Heart left ventricle (tissue), 13 donors: ENCODE results near the gene NR1D1.

Source experiments
- POLR2A ChIP-seq, 2 donors: fragments of 450-650 bp; IDR thresholded peaks; one replicate each; pipeline ENCODE4 v1.6.1; 2017; ENCODE audit warnings: antibody characterized with exemption in 2 of 2, mild to moderate bottlenecking in 2 of 2, moderate library complexity in 2 of 2
- TF ChIP-seq, protein P1 (sequence below), 12 donors: fragments of 200-600 bp; sonication (generic) in 4 of 12; IDR thresholded peaks; one replicate each; pipeline versions ENCODE4 v1.5.0 to v1.8.0; 2018 to 2022; ENCODE audit warnings: antibody characterized with exemption in 12 of 12, mild to moderate bottlenecking in 5 of 12
- donor health status: ischemic (EF 13 %, LVEDD 7.1; RV severe dilation, severe dysfunction).
- donor health status: DM: no; HTN: yes; CAD: no.
- donor health status: DM: no; HTN: no; CAD: no.
- donor health status: ischemic (EF 25% LVEDD 6.9; RV normal size, moderate dysfunction).
- donor health status: ischemic (EF 25% LVEDD 5.7; RV mildly dilated, moderate dysfunction).
- donor health status: ischemic (EF 35%, LVEDD 5.7; RV mildly dilated, moderate dysfunction).
- donor health status: nonischemic (EF 11% LVEDD 7.7; RV severe dilation, severe dysfunction).
- donor health status: DM: yes; HTN: yes; CAD: no.
- donor health status: PGD.
- donor health status: ischemic (EF 29% LVEDD 5.4; RV normal size, mild dysfunction).
- donor health status: nonischemic (EF 23%, LVEDD 6.1; RV moderate dilation, normal function).

DNA sequence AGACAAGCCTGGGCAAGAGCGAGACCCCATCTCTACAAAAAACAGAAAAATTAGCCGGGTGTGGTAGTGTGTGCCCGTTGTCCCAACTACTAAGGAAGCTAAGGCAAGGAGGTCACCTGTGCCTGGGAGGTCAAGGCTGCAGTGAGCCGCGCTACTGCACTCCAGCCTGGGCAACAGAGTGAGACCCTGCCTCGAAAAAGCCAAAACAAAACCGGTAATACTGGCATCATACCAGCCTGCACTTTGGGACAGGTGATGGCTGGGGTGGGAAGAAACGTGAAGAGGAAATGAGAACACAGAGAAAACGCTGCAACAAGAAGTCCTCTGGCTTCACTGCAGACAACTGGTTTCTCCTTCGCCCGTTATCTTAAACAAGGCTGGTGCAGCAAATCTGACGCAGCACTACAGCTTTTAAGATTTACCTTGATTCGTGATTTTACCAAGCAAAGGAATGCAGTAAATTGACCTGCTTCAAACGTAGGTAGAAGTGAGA is 39.2 kb upstream of the NR1D1 start:
- TF ChIP-seq, protein P1, sequence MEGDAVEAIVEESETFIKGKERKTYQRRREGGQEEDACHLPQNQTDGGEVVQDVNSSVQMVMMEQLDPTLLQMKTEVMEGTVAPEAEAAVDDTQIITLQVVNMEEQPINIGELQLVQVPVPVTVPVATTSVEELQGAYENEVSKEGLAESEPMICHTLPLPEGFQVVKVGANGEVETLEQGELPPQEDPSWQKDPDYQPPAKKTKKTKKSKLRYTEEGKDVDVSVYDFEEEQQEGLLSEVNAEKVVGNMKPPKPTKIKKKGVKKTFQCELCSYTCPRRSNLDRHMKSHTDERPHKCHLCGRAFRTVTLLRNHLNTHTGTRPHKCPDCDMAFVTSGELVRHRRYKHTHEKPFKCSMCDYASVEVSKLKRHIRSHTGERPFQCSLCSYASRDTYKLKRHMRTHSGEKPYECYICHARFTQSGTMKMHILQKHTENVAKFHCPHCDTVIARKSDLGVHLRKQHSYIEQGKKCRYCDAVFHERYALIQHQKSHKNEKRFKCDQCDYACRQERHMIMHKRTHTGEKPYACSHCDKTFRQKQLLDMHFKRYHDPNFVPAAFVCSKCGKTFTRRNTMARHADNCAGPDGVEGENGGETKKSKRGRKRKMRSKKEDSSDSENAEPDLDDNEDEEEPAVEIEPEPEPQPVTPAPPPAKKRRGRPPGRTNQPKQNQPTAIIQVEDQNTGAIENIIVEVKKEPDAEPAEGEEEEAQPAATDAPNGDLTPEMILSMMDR (IDR thresholded peaks at IDR 0.05): no peak
- no peak for TF ChIP-seq POLR2A (IDR thresholded peaks at IDR 0.05)
